GM12873 (cell line): ENCODE results near the gene HDAC8.
A peak's percentile ranks its signal among the peaks of the same experiment; 100 is the strongest.

Experiments used
- CTCF ChIP-seq: IDR thresholded peaks from 2 replicates; pipeline ENCODE4 v1.5.1; 2012; ENCODE audit warnings: low read depth, mild to moderate bottlenecking, moderate library complexity, low read length, control low read depth; ENCODE audit not compliant: insufficient read depth; ENCODE audit errors: missing control alignments

HDAC8 gene

GRCh38 chrX:72584163-72584562, 11.5 kb upstream of the HDAC8 start:
- no peak for TF ChIP-seq CTCF

GRCh38 chrX:72576141-72576894, 3.7 kb upstream of the HDAC8 start:
- TF ChIP-seq CTCF, result no peak

- TF ChIP-seq CTCF, result no peak
Measured at GRCh38 chrX:72573158-72573511, 492 bp upstream of the HDAC8 start.

- no peak for TF ChIP-seq CTCF
Measured at GRCh38 chrX:72569786-72570185, 2.9 kb downstream of the HDAC8 start.

GRCh38 chrX:72568406-72569092, 4.1 kb downstream of the HDAC8 start:
- no peak for TF ChIP-seq CTCF

- TF ChIP-seq CTCF, result no peak
Measured at GRCh38 chrX:72566448-72566847, 6.2 kb downstream of the HDAC8 start.

GRCh38 chrX:72554448-72555140, 18.0 kb downstream of the HDAC8 start:
- TF ChIP-seq CTCF, result peak; percentile 18
